Right atrium auricular region (tissue), 2 donors: Measurements from ENCODE around the gene LSM4. TPM values are rescaled to one million over a fixed set of nuclear protein-coding genes. Genes with fewer than 3 reads are reported as not detected.

Experiments
- DNase-seq: peaks from one replicate; pipeline ENCODE4 v3.0.0-alpha.2; 2019; ENCODE audit warnings: low spot score
- H3K27ac ChIP-seq, 2 donors: fragments of 200-600 bp; sonication (generic); 1 replicate in 1 of 2; 2 replicates in 1 of 2; pipeline ENCODE4 v1.5.1; 2016 to 2019
- H3K27me3 ChIP-seq, 2 donors: fragments of 200-600 bp; sonication (generic); one replicate each; pipeline versions ENCODE4 v1.5.1 to v1.6.0; 2017 to 2019
- H3K36me3 ChIP-seq: fragments of 200-600 bp; sonication (generic); one replicate; pipeline ENCODE4 v1.5.1; 2016
- H3K4me1 ChIP-seq, 2 donors: fragments of 200-600 bp; sonication (generic); one replicate each; pipeline versions ENCODE4 v1.5.1 to v1.6.0; 2017 to 2019
- H3K4me3 ChIP-seq, 2 donors: fragments of 200-600 bp; sonication (generic); 1 replicate in 1 of 2; 2 replicates in 1 of 2; pipeline ENCODE4 v1.5.1; 2017 to 2019; ENCODE audit warnings: mild to moderate bottlenecking in 1 of 2, moderate library complexity in 1 of 2
- H3K9me3 ChIP-seq, 2 donors: fragments of 200-600 bp; sonication (generic); one replicate each; pipeline ENCODE4 v1.5.1; 2019
- total RNA-seq, 2 donors: library from RNA; depleted of rRNA; stranded (reverse); fragments of >200 nt; gene quantifications; one replicate each; pipeline ENCODE4 v1.1.0, GENCODE V29; 2016
- TF ChIP-seq, protein P1 (sequence below), 2 donors: fragments of 200-600 bp; sonication (generic); IDR thresholded peaks; one replicate each; pipeline ENCODE4 v1.5.1; 2019; ENCODE audit warnings: antibody characterized with exemption in 2 of 2

Gene LSM4
- total RNA-seq, 2 donors from 2014 or later: 68.5 to 97.3 TPM

DNA sequence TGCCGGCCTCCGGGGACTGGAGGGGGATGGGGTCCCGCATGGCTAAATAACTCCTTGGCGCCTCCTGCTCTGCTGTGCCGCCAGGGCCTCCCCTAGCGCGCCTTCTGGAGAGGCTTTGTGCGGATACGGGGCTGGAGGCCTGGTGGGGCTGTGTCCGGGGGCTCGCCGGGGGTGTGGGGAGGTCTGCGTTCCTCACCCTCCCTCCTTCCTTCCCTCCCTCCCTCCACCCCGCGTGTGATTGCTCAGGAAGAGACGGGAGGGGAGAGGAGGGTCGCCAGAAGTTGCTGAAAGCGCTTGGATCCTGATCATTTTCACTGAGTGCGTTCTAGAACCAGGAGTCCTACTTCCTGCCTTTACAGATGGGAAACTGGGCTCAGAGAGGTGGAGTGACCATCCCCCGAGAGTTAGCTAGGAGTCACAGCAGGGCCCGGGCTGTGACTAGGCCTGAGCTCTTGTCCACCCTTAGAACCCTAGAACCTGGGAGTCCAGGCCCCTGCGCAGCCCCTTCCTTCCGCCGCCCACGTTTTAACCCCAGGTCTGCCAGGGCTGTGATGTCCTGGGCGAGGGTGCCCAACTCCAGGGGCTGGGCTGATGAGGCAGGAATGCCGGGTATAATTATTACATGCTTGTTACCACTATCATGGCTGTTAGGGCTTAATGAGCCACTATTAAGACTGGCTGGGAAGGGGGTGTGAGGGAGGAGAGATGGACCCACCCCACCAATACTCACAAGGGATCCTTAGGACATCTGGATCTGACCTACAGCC is 40.7 kb downstream of the LSM4 start:
- H3K4me1 ChIP-seq: peaks cover 0 to 41% of the 10 kb centered on the region in 2 donors

GRCh38 chr19:18281082-18282020 is 41.5 kb downstream of the LSM4 start, which contains the start of gene JUND:
JUND (minus strand) TSS chr19:18281622; CDS start chr19:18281484, 138 bp downstream.
- H3K9me3 ChIP-seq: no peaks in the 10 kb centered on the region
- H3K27ac ChIP-seq: peak within 1 kb of the TSS; percentile 99
- H3K4me1 ChIP-seq: peaks cover 0 to 46% of the 10 kb centered on the region in 2 donors
- TF ChIP-seq, protein P1, sequence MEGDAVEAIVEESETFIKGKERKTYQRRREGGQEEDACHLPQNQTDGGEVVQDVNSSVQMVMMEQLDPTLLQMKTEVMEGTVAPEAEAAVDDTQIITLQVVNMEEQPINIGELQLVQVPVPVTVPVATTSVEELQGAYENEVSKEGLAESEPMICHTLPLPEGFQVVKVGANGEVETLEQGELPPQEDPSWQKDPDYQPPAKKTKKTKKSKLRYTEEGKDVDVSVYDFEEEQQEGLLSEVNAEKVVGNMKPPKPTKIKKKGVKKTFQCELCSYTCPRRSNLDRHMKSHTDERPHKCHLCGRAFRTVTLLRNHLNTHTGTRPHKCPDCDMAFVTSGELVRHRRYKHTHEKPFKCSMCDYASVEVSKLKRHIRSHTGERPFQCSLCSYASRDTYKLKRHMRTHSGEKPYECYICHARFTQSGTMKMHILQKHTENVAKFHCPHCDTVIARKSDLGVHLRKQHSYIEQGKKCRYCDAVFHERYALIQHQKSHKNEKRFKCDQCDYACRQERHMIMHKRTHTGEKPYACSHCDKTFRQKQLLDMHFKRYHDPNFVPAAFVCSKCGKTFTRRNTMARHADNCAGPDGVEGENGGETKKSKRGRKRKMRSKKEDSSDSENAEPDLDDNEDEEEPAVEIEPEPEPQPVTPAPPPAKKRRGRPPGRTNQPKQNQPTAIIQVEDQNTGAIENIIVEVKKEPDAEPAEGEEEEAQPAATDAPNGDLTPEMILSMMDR (IDR thresholded peaks at IDR 0.05): peak in 1 of 2 donors; percentile 35
- H3K27me3 ChIP-seq: no peaks in the 10 kb centered on the region
- H3K4me3 ChIP-seq: peak within 1 kb of the TSS; percentile 92 to 100
- peak; percentile 99 for DNase-seq
- H3K36me3 ChIP-seq: peaks cover 23% of the 10 kb centered on the region

More for the DNA sequence above, 40.7 kb downstream of the LSM4 start:
- H3K9me3 ChIP-seq: no peaks in the 10 kb centered on the region
- peaks cover 23% of the 10 kb centered on the region for H3K36me3 ChIP-seq
- TF ChIP-seq, protein P1 (IDR thresholded peaks at IDR 0.05): no peak
- H3K27me3 ChIP-seq: no peaks in the 10 kb centered on the region
- H3K4me3 ChIP-seq: peak overlapping the region; percentile 43 to 58
- peak overlapping the region; percentile 97 to 98 for H3K27ac ChIP-seq
- DNase-seq: peak; percentile 82

- peak; percentile 81 for DNase-seq
- Histone ChIP-seq H3K27ac (peak overlapping the region; percentile 99), H3K4me3 (peak overlapping the region; percentile 92 to 100), H3K36me3 (peaks cover 23% of the 10 kb centered on the region), H3K9me3 (no peaks in the 10 kb centered on the region), H3K4me1 (peaks cover 0 to 53% of the 10 kb centered on the region in 2 donors), H3K27me3 (no peaks in the 10 kb centered on the region)
- TF ChIP-seq, protein P1 (IDR thresholded peaks at IDR 0.05): no peak
Observed at GRCh38 chr19:18280247-18281081, 42.4 kb downstream of the LSM4 start.

DNA sequence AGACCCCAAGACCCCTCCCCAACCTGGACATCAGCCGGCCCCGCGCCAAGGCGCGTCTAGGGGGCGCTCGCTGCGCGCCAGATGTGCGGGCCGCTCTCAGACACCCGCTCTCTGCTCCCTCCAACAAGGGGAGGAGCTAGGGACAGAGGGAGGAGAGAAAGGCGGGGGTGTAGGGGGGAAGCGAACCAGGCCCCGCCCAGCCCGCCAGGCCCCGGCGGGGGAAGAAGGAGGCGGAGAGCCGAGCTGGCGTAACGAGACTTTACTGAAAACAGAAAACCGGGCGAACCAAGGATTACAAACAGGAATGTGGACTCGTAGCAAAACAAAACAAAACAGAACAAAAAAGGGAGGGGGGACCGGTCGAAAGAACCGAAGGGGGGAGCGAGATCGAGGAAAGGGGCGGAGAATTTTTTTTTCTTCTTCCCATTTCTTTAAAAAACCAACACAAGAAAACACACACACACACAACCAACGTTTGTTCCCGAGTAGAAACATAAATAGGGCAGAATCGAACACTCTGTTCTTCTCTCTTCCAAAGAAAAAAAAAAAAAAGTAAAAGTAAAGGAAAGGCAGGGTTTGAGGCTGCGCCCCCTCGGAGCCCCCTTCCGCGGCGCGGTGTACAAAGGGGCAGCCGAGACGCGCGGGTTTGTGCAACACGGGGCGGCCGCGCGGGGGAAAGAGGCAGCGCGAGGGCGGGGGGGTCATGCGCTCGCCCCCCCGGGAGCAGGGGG is 43.2 kb downstream of the LSM4 start:
- no peaks in the 10 kb centered on the region for H3K27me3 ChIP-seq
- TF ChIP-seq, protein P1 (IDR thresholded peaks at IDR 0.05): peak; percentile 87 to 96
- H3K4me3 ChIP-seq: peak overlapping the region; percentile 92 to 100
- H3K36me3 ChIP-seq: peaks cover 23% of the 10 kb centered on the region
- DNase-seq: peak; percentile 87
- H3K9me3 ChIP-seq: no peaks in the 10 kb centered on the region
- H3K27ac ChIP-seq: peak overlapping the region; percentile 99
- H3K4me1 ChIP-seq: peaks cover 0 to 56% of the 10 kb centered on the region in 2 donors

- TF ChIP-seq, protein P1 (IDR thresholded peaks at IDR 0.05): no peak
- peak overlapping the region; percentile 99 for H3K27ac ChIP-seq
Observed at GRCh38 chr19:18279266-18279515, 43.7 kb downstream of the LSM4 start.

More at GRCh38 chr19:18279266-18279515, 43.7 kb downstream of the LSM4 start:
- Histone ChIP-seq H3K9me3 (no peaks in the 10 kb centered on the region), H3K4me1 (peaks cover 0 to 59% of the 10 kb centered on the region in 2 donors), H3K36me3 (peaks cover 23% of the 10 kb centered on the region), H3K27me3 (no peaks in the 10 kb centered on the region), H3K4me3 (peak overlapping the region; percentile 92 to 100)
- no peak for DNase-seq
